BJ (cell line): ENCODE results near the gene RAB3IP. TPM values are rescaled to one million over a fixed set of nuclear protein-coding genes. Genes with fewer than 3 reads are reported as not detected.

Source experiments
- CTCF ChIA-PET: fragments of 350-600 bp; formaldehyde crosslinking; extraction: SDS; loops from one replicate; lab custom pipeline; 2021; ENCODE audit warnings: antibody characterized with exemption, inconsistent platforms; lab: Yijun Ruan, JAX
- POLR2A ChIA-PET: fragments of 300-600 bp; sonication (Branson Sonifier 250); formaldehyde crosslinking; extraction: SDS; loops from one replicate; lab custom pipeline; 2021; ENCODE audit warnings: antibody characterized with exemption; lab: Charles Lee
- DNase-seq: peaks from one replicate; pipeline ENCODE4 v3.0.0-alpha.2; 2011; ENCODE audit warnings: low read depth
- H3K27me3 ChIP-seq: 2 replicates; pipeline ENCODE4 v1.6.0; 2011; ENCODE audit warnings: low read length; ENCODE audit not compliant: control insufficient read depth, insufficient read depth
- H3K36me3 ChIP-seq: 2 replicates; pipeline ENCODE4 v1.5.1; 2011; ENCODE audit warnings: low read length; ENCODE audit not compliant: control insufficient read depth, insufficient read depth
- H3K4me3 ChIP-seq: 2 replicates; pipeline ENCODE4 v1.5.1; 2011; ENCODE audit warnings: low read depth, mild to moderate bottlenecking, control low read depth, low read length
- CTCF ChIP-seq: IDR thresholded peaks from 2 replicates; pipeline ENCODE4 v1.5.1; 2011; ENCODE audit warnings: low read depth, mild to moderate bottlenecking, control low read depth, inconsistent platforms, low read length, moderate library complexity; ENCODE audit not compliant: insufficient read depth
- polyA plus RNA-seq: library from polyadenylated mRNA; depleted of rRNA; stranded (reverse); fragments of >200 nt; gene quantifications from 2 replicates; pipeline ENCODE4 v1.2.3, GENCODE V29; 2011

The RAB3IP gene
- polyA plus RNA-seq, 1 experiment = 2.1 TPM

- no peak for DNase-seq
- H3K4me3 ChIP-seq = no peak overlapping the region
- ChIA-PET POLR2A (no interaction called here), CTCF (no interaction called here)
- no peaks in the 10 kb centered on the region for H3K36me3 ChIP-seq
- H3K27me3 ChIP-seq = no peaks in the 10 kb centered on the region
- TF ChIP-seq CTCF = no peak
These were observed 85.4 kb downstream of the RAB3IP start for GRCh38 chr12:69824028-69824427.

- POLR2A ChIA-PET = no interaction called here
- Histone ChIP-seq H3K4me3 (no peak within 1 kb of the TSS), H3K27me3 (no peaks in the 10 kb centered on the region), H3K36me3 (no peaks in the 10 kb centered on the region)
- DNase-seq = no peak
- CTCF ChIA-PET = interaction anchor here (0.7 kb wide), 1 partner anchor 75 kb away, joined by 3 read pairs; no protein-coding TSS in a partner anchor
- TF ChIP-seq CTCF = no peak
These were observed 86.4 kb downstream of the RAB3IP start, which contains the start of gene MYRFL for GRCh38 chr12:69824966-69825560. MYRFL (plus strand) TSS chr12:69825227; CDS start chr12:69825518, 291 bp downstream.

- CTCF ChIA-PET = no interaction called here
- Histone ChIP-seq H3K27me3 (no peaks in the 10 kb centered on the region), H3K4me3 (no peak overlapping the region), H3K36me3 (no peaks in the 10 kb centered on the region)
- POLR2A ChIA-PET = no interaction called here
- DNase-seq = no peak
- TF ChIP-seq CTCF = no peak
These were observed 90.2 kb downstream of the RAB3IP start for GRCh38 chr12:69828897-69829296.

GRCh38 chr12:69833696-69834095, 95.0 kb downstream of the RAB3IP start:
- Histone ChIP-seq H3K4me3 (no peak overlapping the region), H3K27me3 (no peaks in the 10 kb centered on the region), H3K36me3 (no peaks in the 10 kb centered on the region)
- POLR2A ChIA-PET = no interaction called here
- DNase-seq = no peak
- TF ChIP-seq CTCF = no peak
- CTCF ChIA-PET = no interaction called here

GRCh38 chr12:69834147-69834546, 95.5 kb downstream of the RAB3IP start:
- Histone ChIP-seq H3K27me3 (no peaks in the 10 kb centered on the region), H3K4me3 (no peak overlapping the region), H3K36me3 (no peaks in the 10 kb centered on the region)
- DNase-seq = no peak
- no peak for TF ChIP-seq CTCF
- ChIA-PET POLR2A (no interaction called here), CTCF (no interaction called here)
